GM21447 (cell line): ENCODE measurements around the gene ABCB1.

ENCODE experiments used
- ATAC-seq: cut with Tn5 transposase; IDR thresholded peaks from one replicate; pipeline ENCODE4 v1.9.1; 2021; ENCODE audit not compliant: unreplicated experiment

ABCB1 gene

GRCh38 chr7:87600130-87601124 lies at the start of gene ABCB1:
ABCB1 (minus strand) TSS chr7:87600884; CDS start chr7:87600184, 700 bp downstream.
- ATAC-seq, result peak; percentile 62

DNA sequence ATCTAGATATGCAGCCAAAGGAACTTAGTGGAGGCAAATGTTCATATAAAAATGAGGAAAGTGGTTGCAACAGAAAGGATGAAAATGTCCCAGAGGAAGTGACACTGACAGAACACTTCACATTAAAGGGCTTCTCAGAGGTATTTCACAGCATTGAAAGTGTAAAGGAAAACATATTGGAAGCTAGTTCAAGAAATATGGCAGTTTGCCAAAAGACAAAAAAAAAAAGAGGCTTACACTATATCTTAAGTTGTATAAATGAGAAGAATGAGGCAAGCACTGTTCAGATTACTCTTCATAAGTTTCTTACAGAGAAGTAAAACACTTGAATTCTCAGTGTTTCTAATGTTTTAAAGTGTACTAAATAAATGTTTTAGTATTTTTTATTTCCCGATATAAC lies 47.6 kb upstream of the ABCB1 start:
- no peak for ATAC-seq

GRCh38 chr7:87645446-87645845 lies 44.8 kb upstream of the ABCB1 start:
- no peak for ATAC-seq

- no peak for ATAC-seq
These were observed 35.2 kb upstream of the ABCB1 start for GRCh38 chr7:87635921-87636320.

DNA sequence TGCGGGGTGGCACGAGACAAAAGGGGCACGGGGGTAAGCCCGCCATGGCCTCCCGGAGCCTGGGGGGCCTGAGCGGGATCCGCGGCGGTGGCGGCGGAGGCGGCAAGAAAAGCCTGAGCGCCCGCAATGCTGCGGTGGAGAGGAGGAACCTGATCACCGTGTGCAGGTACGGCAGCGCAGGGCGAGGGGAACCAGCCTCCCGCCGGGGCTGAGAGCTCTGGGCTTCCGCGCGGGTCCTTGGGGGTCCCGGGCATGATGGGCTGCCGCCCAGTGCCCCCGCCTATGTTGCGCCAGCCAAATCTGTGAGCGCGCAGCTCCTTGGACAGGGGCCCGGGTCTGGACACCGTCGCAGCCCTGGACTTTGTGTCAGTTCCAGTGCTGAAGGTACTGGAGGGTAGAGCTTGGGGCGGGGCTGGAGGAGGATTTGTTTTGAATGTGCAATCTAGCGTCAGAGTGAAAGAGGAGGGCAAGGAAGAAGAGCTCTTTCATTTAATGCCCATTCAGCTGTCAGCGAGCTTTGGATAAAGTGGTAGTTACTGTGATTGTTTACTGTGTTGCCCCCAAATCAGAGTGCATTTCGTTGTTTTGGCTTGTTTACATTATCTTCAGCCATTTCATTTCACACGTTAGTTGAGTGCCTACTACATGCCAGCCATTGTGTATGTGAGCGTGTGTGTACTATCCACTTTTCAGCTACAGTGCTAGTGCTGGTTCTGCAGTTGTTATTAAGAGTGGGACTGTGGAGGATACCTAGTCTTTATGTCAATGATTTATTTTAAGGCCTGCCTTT lies 28.3 kb upstream of the ABCB1 start:
- no peak for ATAC-seq

- peak; percentile 24 for ATAC-seq
These were observed 26.9 kb upstream of the ABCB1 start for GRCh38 chr7:87627634-87627994.

- ATAC-seq, result no peak
These were observed 24.4 kb upstream of the ABCB1 start for GRCh38 chr7:87625101-87625500.

GRCh38 chr7:87624628-87625027 lies 23.9 kb upstream of the ABCB1 start:
- no peak for ATAC-seq

DNA sequence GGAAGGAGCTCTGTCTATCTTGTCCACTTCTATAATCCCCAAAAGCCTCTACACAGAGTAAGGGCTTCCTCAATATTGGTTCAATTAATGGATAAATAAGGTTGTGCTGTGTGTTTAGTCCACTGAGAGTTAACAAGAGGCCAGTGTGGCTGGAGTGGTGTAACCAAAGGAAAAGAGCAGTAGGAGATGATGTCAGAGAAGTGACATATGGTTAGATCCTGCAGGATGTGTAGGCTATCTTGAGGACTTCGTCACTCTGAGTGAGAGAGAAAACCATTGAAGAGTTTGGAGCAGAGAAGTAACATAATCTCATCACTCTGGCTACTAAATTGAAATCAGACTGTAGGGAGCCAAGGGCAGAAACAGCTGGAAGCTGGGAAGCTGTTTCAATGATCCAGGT lies 14.5 kb upstream of the ABCB1 start:
- ATAC-seq, result no peak

GRCh38 chr7:87609916-87610315 lies 9.2 kb upstream of the ABCB1 start:
- ATAC-seq, result no peak

DNA sequence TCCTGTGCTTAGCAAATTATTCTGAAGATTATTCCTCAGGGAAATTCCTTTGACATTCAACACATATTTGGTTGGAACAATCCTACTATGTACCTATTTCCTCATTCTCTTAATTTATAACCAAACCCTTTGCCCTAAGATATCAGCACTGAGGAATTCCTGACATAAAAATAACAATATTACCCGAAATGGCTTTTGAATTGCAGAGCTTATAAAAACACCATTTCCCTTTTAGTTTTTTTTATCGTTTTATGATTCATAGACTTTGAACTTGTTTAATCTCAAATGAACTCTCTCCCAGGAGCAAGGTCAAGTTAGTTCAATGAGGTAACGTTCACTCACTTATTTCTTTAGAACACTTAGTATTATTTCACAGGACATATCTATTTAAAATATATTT lies 7.7 kb upstream of the ABCB1 start:
- no peak for ATAC-seq

DNA sequence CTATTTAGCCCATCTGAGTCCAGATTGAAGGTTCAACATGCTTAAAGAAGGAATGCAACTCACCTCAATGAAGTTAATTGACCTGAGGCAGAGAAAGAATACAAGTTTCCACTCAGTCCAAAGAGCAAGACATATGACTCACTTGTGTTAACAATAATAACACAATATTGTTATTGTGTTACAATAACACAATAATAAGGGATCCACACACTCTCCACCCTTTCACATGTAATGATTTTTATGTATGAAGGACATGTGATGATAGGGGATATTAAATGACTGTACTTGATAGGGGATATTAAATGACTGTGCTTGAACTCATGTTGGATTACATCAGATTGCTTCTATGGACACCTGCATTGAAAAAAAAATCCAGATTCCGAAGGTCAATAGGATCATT lies 3.6 kb upstream of the ABCB1 start:
- ATAC-seq, result no peak

GRCh38 chr7:87599336-87599735 lies 1.3 kb downstream of the ABCB1 start:
- ATAC-seq, result peak; percentile 93

- ATAC-seq, result no peak
These were observed 2.3 kb downstream of the ABCB1 start for GRCh38 chr7:87598234-87599009.

- no peak for ATAC-seq
These were observed 4.0 kb downstream of the ABCB1 start for GRCh38 chr7:87596696-87597095.

DNA sequence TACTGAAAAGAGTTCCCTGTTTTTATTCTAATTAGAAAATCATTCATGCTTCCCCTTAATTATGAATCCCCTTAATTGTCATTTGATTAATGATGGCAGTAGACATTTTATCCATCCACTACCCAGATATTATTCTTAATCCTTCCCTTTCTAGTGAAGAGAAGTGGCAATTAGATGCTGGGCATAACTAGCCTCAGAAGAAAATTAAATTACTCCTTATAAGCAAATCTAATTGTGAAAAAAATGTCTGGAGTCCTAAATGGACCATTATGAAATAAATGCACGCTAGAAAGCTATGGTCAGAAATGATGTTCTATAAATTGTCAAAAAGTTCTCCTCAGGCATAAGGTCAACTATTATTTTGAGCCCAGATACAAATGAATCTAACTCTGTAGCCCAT lies 4.5 kb downstream of the ABCB1 start:
- ATAC-seq, result no peak

DNA sequence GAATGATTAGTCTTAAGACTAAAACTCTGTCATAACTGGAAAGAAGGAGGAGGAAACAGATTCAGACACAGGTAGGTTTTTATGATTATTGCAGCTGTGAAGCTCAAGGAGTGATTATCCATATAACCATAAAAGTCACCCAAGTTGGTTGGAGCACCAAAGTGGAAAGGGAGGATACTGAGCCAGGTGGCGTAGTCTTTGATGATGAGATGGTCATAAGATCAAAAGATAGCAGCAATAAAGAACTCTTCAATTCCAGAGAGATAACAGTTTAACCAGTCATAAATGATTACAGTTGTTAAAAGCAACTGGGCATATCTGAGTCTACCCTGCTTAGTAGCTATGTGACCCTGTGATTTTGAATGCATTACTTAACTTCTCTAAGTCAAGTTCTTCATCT lies 8.4 kb downstream of the ABCB1 start:
- ATAC-seq, result no peak

DNA sequence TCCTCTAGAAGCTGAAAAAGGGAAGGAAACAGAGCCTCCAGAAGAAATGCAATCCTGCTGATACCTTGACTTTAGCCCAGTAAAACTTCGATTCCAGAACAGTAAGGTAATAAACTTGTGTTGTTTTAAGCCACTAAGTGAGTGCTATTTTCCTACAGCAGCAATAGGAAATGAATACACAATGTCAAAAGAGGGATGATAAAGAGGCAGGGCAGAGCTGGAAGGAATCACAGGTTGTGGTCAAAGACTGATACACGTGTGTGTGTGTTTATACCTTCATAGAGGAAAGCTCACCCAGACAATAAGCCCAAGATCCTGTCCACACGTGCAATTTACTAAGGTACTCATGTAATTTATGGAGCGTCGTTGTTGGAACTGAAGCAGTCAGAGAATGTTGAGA lies 9.5 kb downstream of the ABCB1 start:
- ATAC-seq, result no peak

DNA sequence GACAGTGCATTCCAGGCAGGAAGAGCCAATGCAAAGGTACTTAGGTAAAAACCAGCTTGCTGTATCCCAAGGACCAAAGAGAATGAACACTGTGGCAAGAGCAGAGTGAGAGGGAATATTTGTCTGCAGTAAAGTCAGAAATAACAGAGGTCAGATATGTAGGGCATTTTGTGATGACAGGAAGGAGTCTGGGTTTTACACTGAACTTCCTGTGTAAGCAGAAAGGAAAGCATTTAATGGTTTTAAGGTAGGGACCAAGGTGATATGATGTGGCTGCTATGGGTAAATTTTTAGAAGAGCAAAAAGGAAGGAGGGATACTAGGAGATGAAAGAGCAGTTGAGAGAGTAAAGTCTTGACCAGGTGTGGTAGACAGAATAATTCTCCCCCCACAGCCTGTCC lies 10.1 kb downstream of the ABCB1 start:
- no peak for ATAC-seq

DNA sequence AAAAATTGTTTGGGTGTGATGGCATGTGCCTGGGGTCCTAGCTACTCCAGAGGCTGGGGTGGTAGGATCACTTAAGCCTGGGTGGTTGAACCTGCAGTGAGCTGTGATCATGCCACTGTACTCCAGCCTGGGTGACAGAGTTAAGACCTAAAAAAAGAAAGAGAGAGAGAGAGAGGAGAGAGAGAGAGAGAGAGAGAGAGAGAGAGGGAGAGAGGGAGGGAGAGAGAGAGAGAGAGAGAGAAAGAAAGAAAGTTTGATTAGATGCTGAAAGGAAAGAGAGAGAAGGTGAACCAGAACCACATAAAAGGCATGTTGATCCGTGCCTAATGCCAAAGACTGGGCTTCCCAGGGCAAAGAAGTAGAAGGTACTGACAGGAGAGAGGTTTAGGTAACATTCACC lies 11.1 kb downstream of the ABCB1 start:
- no peak for ATAC-seq

- ATAC-seq, result no peak
These were observed 19.0 kb downstream of the ABCB1 start for GRCh38 chr7:87581723-87582122.
